Measurements from ENCODE around the gene CHRNA9.

Gene CHRNA9

DNA sequence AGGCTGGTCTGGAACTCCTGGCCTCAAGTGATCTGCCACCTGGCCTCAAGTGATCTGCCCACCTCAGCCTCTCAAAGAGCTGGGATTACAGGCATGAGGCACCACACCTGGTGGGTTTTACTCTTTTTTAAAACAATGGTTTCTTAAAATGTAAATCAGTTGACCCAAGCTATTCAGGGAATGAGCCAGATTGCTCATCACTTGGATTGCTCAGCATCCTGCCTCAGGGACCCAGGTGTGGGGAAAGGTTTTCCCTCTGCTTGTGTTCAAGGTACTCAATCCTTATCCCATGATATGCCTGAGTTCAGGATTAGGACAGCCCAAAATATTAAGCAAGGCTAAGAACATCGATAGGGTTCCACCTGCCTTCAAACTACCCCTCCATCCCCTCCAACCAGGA is 67.4 kb downstream of the CHRNA9 start:
- POLR2A ChIA-PET, result no interaction called here
- DNase-seq (ENCODE audit: extremely low spot score), result no peak
- CTCF ChIA-PET, result no interaction called here
- no peak for TF ChIP-seq CTBP1 (IDR thresholded peaks at IDR 0.05; ENCODE audit: borderline replicate concordance)

DNA sequence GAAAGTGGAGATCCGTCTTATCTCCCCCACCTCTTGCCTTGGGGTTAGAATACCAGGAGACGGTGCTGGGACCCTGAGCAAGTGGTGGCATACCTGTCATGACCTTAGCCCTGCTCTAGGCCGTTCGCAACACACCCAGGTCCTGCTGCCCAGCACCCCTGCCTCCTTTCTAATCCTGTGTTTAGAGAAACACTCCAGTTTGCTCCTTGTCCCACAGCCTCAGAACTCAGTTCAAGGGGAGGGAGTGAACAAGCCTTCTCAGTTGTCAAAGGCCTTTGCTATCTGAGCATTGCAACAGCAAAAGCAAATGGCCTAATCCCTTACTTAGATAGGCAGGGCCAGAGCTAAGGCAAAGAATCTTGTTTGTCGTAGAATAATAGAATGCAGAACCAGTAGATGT is 67.9 kb downstream of the CHRNA9 start:
- DNase-seq (ENCODE audit: extremely low spot score), result no peak
- ChIA-PET CTCF (no interaction called here), POLR2A (no interaction called here)
- TF ChIP-seq SP1 (IDR thresholded peaks at IDR 0.05), result no peak
- no peak for TF ChIP-seq ZNF384 (IDR thresholded peaks at IDR 0.05)
- no peak for TF ChIP-seq ARNT (IDR thresholded peaks at IDR 0.05)
- no peak for TF ChIP-seq FOXA1 (IDR thresholded peaks at IDR 0.05)
- TF ChIP-seq CTBP1 (IDR thresholded peaks at IDR 0.05; ENCODE audit: borderline replicate concordance), result no peak
- TF ChIP-seq BHLHE40 (IDR thresholded peaks at IDR 0.05; ENCODE audit: borderline replicate concordance), result no peak
